ENCODE measurements around the gene DEFB124. TPM values are rescaled to one million over a fixed set of nuclear protein-coding genes. Genes with fewer than 3 reads are reported as not detected.

DEFB124 gene
- total RNA-seq, 4 donors from 2014 or later = not detected

DNA sequence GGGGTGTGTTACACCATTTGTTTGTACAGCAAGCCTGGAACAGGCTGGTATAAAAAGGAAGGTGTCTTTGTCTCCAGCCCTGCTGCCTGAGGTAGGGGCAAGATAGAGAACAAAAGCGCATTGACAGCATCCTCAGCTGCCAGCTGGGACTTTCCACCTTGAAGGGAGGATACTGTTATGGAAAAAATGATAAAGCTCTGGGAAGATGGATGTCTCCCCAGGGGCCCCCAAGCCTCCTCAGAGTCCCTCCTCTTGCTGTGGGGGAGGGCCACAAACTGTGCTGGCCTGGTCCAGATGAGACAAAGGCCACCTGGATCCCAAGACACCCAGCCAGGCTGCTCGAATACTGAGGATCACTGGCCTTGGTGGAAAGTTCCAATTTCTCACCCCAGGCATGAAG, 13.2 kb upstream of the DEFB124 start:
- H3K4me1 ChIP-seq = peaks cover 0 to 16% (median 4%) of the 10 kb centered on the region in 4 donors
- 78 to 82% methylated on average over 1 to 2 of the region's 2 CpGs for WGBS, 2 donors
- H3K27me3 ChIP-seq = no peaks in the 10 kb centered on the region
- TF ChIP-seq, protein P1, sequence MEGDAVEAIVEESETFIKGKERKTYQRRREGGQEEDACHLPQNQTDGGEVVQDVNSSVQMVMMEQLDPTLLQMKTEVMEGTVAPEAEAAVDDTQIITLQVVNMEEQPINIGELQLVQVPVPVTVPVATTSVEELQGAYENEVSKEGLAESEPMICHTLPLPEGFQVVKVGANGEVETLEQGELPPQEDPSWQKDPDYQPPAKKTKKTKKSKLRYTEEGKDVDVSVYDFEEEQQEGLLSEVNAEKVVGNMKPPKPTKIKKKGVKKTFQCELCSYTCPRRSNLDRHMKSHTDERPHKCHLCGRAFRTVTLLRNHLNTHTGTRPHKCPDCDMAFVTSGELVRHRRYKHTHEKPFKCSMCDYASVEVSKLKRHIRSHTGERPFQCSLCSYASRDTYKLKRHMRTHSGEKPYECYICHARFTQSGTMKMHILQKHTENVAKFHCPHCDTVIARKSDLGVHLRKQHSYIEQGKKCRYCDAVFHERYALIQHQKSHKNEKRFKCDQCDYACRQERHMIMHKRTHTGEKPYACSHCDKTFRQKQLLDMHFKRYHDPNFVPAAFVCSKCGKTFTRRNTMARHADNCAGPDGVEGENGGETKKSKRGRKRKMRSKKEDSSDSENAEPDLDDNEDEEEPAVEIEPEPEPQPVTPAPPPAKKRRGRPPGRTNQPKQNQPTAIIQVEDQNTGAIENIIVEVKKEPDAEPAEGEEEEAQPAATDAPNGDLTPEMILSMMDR (IDR thresholded peaks at IDR 0.05) = no peak
- no peak for TF ChIP-seq EP300 (IDR thresholded peaks at IDR 0.05)
- TF ChIP-seq POLR2A (IDR thresholded peaks at IDR 0.05) = no peak
- no peak overlapping the region for H3K4me3 ChIP-seq
- no peaks in the 10 kb centered on the region for H3K36me3 ChIP-seq
- DNase-seq (ENCODE audit: low spot score in 2 of 2) = no peak
- no peaks in the 10 kb centered on the region for H3K9me3 ChIP-seq
- H3K27ac ChIP-seq = peak overlapping the region in 1 of 4 donors; percentile 55

DNA sequence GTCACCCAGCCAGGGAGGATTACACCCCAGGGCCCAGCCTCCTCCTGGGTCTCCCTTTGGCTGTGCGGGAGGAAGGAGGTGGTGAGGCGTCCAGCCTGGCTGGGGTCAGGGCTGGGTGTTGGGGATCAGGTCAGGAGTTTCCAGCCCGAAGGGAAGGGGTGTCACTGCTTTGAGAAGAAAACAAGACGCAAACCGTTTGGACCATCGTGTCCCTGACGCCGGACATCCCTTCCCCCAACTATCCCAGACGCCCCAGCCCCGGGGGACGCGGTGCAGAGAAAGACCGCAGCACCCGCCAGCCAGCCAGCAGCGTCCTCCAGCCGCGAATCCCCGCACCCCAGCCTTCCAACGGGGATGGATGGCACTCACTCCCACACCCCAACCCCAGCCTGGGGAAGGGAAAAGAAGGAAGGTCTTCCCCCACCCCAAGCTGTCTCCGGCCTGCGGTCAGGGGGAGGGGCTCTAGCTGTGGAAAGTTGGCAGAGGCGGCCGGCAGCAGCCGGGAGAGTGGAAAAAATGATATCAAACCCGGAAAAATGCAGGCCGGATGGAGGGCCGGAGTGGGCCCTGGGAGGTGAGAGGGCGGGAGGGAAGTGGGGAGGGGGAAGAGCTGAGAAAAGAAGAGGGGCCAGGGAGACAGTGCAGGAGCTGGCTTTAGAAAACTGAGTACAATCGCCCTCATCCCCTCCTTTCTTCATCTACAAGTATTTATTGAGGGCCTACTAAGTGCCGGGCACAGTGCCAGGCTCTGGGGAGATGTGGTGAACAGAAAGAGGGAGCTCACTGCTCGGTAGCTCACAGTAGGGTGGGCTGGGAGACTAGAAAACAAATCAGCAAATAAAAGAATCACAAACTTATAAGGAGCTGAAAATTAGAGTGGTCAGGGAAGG, 10.8 kb upstream of the DEFB124 start:
- H3K4me1 ChIP-seq = peaks cover 0 to 16% (median 4%) of the 10 kb centered on the region in 4 donors
- DNase-seq (ENCODE audit: low spot score in 2 of 2) = peak; percentile 36 to 53
- no peaks in the 10 kb centered on the region for H3K9me3 ChIP-seq
- no peaks in the 10 kb centered on the region for H3K27me3 ChIP-seq
- no peaks in the 10 kb centered on the region for H3K36me3 ChIP-seq
- peak; percentile 55 to 64 for TF ChIP-seq EP300 (IDR thresholded peaks at IDR 0.05)
- TF ChIP-seq POLR2A (IDR thresholded peaks at IDR 0.05) = peak in 1 of 2 donors; percentile 22
- TF ChIP-seq, protein P1 (IDR thresholded peaks at IDR 0.05) = no peak
- peak overlapping the region; percentile 54 to 89 (median 78) for H3K27ac ChIP-seq
- 4 to 5% methylated on average over 23 to 31 of the region's 31 CpGs for WGBS, 2 donors
- peak overlapping the region in 3 of 4 donors; percentile 11 to 39 (median 18) for H3K4me3 ChIP-seq

DNA sequence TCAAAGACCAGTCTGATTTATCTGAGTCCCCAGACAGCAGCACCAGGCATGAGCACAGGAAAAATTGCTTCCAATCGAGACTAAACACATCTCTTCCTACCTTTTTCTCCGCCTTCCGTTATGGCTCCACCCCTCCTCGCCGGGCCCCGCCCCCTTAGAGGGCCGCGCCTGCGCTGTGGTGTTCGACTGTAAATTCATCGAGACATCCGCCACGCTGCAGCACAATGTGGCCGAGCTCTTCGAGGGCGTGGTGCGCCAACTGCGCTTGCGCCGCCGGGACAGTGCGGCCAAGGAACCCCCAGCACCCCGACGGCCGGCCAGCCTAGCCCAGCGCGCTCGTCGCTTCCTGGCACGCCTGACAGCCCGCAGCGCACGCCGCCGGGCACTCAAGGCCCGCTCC, 9.1 kb upstream of the DEFB124 start:
- WGBS, 2 donors = 45 to 50% methylated on average over 28 to 31 of the region's 36 CpGs
- Histone ChIP-seq H3K27ac (peak overlapping the region in 2 of 4 donors; percentile 1 to 89), H3K27me3 (no peaks in the 10 kb centered on the region), H3K4me3 (no peak overlapping the region), H3K9me3 (no peaks in the 10 kb centered on the region), H3K4me1 (peaks cover 0 to 16% (median 4%) of the 10 kb centered on the region in 4 donors), H3K36me3 (no peaks in the 10 kb centered on the region)
- DNase-seq (ENCODE audit: low spot score in 2 of 2) = peak in 1 of 2 donors; percentile 39
- TF ChIP-seq, protein P1 (IDR thresholded peaks at IDR 0.05) = no peak
- TF ChIP-seq EP300 (IDR thresholded peaks at IDR 0.05) (no peak), POLR2A (IDR thresholded peaks at IDR 0.05) (no peak)

DNA sequence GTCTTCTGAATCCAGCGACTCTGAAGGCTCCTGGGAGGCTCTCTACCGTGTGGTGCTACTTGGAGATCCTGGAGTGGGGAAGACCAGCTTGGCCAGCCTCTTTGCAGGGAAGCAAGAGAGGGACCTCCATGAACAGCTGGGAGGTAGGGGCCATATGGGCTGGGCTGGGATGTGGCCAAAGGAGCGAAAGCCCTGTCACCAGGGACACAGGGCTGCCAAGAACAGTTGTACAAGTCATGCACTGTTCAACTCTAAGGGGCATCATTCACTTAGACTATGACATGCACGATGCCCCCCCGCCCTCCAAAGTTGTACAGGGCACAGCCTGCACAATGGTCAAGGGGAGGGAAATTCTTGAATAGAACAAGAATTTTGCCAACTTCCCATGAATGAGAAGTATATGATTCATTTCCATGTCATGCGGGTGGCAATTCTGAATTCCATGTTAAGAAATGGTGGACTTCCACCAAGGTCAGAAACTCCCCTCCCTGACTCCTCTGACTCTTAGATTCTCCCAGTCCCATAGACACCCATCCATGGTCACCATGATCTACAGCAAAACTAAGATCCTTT, 1.8 kb upstream of the DEFB124 start:
- no peak for DNase-seq (ENCODE audit: low spot score in 2 of 2)
- TF ChIP-seq EP300 (IDR thresholded peaks at IDR 0.05) (peak in 1 of 2 donors; percentile 33), POLR2A (IDR thresholded peaks at IDR 0.05) (no peak)
- TF ChIP-seq, protein P1 (IDR thresholded peaks at IDR 0.05) = no peak
- WGBS, 2 donors = 48 to 63% methylated on average over 6 of the region's 6 CpGs
- H3K9me3 ChIP-seq = no peaks in the 10 kb centered on the region
- H3K27me3 ChIP-seq = peaks cover 0 to 15% of the 10 kb centered on the region in 2 donors
- peaks cover 0 to 51% (median 8%) of the 10 kb centered on the region in 4 donors for H3K4me1 ChIP-seq
- peak overlapping the region in 2 of 4 donors; percentile 77 to 86 for H3K27ac ChIP-seq
- no peaks in the 10 kb centered on the region for H3K36me3 ChIP-seq
- H3K4me3 ChIP-seq = peak overlapping the region in 1 of 4 donors; percentile 68

DNA sequence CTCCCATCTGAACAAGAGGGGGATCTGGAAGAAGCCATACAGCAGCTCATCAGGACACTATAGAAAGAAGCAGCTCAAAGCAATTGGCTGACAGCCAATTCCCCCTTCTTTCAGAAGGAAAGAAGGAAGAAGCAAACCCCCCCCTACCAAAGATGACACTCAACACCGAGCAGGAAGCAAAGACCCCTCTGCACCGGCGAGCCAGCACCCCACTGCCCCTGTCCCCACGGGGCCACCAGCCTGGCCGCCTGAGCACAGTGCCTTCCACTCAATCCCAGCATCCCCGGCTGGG, 1.3 kb upstream of the DEFB124 start:
- Histone ChIP-seq H3K9me3 (no peaks in the 10 kb centered on the region), H3K36me3 (no peaks in the 10 kb centered on the region), H3K27me3 (peaks cover 0 to 15% of the 10 kb centered on the region in 2 donors), H3K4me3 (peak overlapping the region in 2 of 4 donors; percentile 52 to 68), H3K27ac (peak overlapping the region in 2 of 4 donors; percentile 77 to 86), H3K4me1 (peaks cover 0 to 51% (median 8%) of the 10 kb centered on the region in 4 donors)
- WGBS, 2 donors = 36 to 54% methylated on average over 6 of the region's 6 CpGs
- no peak for DNase-seq (ENCODE audit: low spot score in 2 of 2)
- no peak for TF ChIP-seq POLR2A (IDR thresholded peaks at IDR 0.05)
- TF ChIP-seq, protein P1 (IDR thresholded peaks at IDR 0.05) = no peak
- TF ChIP-seq EP300 (IDR thresholded peaks at IDR 0.05) = no peak

Measured in tibial nerve (tissue), 4 donors.